A673 (cell line): ENCODE results near the gene IL1RAP.

Source experiments
- EZH2 ChIP-seq: fragments of 200-600 bp; sonication (generic); IDR thresholded peaks from 2 replicates; pipeline ENCODE4 v1.6.1; 2017; ENCODE audit warnings: borderline replicate concordance, low read depth, mild to moderate bottlenecking, mixed read lengths, antibody characterized with exemption, low read length; ENCODE audit not compliant: poor library complexity, severe bottlenecking
- TF ChIP-seq, protein P1 (sequence below): fragments of 300-800, 200-600 bp; sonication (generic); conservative IDR thresholded peaks from 2 replicates; pipeline ENCODE4 v1.5.1; 2017; ENCODE audit warnings: low read depth, mild to moderate bottlenecking, antibody characterized with exemption, low read length, moderate library complexity, mixed read lengths

- TF ChIP-seq, protein P1, sequence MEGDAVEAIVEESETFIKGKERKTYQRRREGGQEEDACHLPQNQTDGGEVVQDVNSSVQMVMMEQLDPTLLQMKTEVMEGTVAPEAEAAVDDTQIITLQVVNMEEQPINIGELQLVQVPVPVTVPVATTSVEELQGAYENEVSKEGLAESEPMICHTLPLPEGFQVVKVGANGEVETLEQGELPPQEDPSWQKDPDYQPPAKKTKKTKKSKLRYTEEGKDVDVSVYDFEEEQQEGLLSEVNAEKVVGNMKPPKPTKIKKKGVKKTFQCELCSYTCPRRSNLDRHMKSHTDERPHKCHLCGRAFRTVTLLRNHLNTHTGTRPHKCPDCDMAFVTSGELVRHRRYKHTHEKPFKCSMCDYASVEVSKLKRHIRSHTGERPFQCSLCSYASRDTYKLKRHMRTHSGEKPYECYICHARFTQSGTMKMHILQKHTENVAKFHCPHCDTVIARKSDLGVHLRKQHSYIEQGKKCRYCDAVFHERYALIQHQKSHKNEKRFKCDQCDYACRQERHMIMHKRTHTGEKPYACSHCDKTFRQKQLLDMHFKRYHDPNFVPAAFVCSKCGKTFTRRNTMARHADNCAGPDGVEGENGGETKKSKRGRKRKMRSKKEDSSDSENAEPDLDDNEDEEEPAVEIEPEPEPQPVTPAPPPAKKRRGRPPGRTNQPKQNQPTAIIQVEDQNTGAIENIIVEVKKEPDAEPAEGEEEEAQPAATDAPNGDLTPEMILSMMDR, result no peak
- no peak for TF ChIP-seq EZH2
Observed at GRCh38 chr3:190495354-190495753, 18.5 kb upstream of the IL1RAP start.
